Measurements from ENCODE around the gene SCFD2.

SCFD2 gene

DNA sequence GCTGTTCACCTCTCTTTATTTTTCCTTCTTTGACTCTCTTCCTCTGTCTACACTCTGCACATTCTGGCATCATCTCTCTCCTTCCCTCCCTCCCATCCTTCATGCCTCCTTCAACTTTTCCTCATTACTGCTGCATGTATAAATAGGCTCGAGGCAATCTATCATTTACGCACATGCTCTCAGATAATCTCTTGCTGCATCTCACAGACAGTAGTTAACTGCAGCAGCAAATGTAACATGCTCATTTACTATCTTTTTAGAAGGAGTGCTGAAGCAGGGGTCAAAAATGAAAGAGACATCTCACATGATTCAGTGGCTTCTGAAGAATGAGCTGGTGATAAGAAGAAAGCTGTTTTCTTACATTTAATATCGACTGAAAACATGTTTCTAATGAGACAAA lies 376.0 kb downstream of the SCFD2 start:
- TF ChIP-seq, protein P1, sequence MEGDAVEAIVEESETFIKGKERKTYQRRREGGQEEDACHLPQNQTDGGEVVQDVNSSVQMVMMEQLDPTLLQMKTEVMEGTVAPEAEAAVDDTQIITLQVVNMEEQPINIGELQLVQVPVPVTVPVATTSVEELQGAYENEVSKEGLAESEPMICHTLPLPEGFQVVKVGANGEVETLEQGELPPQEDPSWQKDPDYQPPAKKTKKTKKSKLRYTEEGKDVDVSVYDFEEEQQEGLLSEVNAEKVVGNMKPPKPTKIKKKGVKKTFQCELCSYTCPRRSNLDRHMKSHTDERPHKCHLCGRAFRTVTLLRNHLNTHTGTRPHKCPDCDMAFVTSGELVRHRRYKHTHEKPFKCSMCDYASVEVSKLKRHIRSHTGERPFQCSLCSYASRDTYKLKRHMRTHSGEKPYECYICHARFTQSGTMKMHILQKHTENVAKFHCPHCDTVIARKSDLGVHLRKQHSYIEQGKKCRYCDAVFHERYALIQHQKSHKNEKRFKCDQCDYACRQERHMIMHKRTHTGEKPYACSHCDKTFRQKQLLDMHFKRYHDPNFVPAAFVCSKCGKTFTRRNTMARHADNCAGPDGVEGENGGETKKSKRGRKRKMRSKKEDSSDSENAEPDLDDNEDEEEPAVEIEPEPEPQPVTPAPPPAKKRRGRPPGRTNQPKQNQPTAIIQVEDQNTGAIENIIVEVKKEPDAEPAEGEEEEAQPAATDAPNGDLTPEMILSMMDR (IDR thresholded peaks at IDR 0.05; ENCODE audit: extremely low read depth, missing control alignments), result no peak

DNA sequence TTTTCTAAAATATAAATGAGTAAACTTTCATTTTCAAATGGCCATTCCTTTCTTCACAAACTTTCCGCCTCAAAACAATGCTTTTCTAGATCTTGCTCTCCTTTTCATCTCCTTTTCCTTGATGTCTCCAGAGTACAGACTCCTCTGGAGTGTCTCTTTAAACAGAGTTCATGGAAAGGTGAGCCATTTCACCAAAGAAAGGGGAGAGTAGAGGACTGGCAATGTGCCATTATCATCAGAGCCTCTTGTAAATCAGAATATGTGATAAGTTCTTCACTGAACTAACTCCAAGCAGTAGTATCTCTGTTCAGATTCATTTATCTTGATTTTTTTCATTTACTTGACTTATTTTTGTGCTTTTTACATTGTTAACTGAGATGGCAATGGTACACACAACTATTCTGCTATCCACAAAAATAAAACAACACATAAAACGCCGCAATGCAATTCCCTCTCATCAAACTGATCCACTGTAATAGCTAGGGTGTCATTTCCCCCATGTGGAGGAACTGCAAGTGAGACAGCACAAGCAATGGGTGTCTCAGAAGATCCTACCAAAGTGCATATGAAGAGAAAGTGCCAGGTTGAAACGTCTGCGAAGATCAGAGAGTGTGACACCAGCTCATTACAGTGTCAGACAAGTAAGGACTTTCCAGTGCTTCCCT lies 378.3 kb downstream of the SCFD2 start:
- DNase-seq (ENCODE audit: low spot score), result no peak
- TF ChIP-seq, protein P1 (IDR thresholded peaks at IDR 0.05; ENCODE audit: extremely low read depth, missing control alignments), result no peak

More for the DNA sequence above, 376.0 kb downstream of the SCFD2 start:
- DNase-seq (ENCODE audit: low spot score), result no peak

DNA sequence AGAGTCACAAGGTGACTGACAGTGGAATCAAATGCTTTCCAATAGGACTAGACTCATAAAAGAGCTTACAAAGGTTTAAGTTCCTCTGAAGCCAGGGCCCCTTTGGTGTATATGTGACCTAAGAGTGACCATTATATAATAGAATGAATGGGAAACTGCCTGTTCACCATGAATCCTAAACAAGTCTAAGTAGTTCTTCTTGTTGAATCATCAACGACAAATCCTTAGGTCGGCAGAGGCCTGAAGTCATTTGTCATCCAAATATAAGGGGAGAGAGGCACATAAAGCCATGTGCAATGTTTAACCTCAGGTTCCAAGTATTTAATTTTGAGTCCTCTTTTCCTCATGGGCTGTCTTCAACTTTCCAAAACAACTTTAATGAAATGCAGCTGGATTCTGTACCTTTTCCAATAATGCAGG lies 381.4 kb downstream of the SCFD2 start:
- TF ChIP-seq, protein P1 (IDR thresholded peaks at IDR 0.05; ENCODE audit: extremely low read depth, missing control alignments), result no peak
- no peak for DNase-seq (ENCODE audit: low spot score)

DNA sequence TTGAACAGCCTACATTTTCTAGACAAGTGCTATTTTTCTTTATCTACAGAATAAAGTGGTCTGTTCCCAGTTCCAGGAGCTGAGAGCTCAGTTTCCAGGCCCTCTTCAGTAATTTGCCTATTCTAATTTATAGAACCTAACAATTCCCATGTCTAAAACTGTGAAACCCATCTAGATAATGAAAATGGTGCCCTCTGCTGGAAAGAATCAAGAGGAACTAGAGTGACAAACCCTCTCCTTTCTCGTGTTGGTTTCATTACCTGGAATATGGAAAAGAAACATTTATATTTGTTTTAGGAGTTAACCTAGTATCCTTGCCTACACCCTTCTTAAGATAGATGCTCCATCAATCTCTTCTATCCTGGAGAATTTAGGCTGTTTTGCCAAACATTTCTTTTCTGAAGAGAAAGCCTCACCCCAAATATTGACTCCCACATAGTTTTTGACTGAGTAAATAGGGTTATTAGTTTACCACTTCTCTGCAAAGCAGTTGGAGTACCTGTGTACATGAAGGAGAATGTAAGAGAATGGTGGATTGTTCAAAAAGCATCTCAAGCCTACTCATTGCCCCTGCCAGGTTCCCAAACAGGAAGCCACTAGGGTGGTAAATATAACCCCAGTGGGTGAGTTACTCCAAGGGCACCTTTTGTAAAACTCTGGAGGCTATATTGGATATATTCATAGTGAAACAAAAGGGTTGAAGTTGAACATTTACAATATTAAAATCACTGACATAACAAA lies 382.1 kb downstream of the SCFD2 start:
- DNase-seq (ENCODE audit: low spot score), result peak; percentile 66
- TF ChIP-seq, protein P1 (IDR thresholded peaks at IDR 0.05; ENCODE audit: extremely low read depth, missing control alignments), result no peak

DNA sequence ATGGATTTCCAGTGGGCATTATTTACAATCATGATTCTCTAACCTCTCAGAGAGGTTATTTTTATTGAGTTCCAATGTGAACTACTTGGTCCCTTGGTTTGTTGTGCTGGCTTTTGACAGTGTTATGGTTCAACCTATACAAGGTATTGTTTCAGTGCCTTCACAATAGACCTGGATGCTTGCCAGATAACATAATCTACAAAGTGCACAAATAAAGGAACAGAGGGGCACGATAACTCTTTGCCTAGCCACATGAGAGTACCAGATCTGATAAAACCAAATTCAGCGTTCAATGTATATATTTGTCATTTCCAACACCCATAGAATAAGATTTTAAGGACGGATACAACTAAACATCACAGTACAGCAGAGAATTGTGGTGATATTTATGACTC lies 382.9 kb downstream of the SCFD2 start:
- no peak for DNase-seq (ENCODE audit: low spot score)
- TF ChIP-seq, protein P1 (IDR thresholded peaks at IDR 0.05; ENCODE audit: extremely low read depth, missing control alignments), result no peak

DNA sequence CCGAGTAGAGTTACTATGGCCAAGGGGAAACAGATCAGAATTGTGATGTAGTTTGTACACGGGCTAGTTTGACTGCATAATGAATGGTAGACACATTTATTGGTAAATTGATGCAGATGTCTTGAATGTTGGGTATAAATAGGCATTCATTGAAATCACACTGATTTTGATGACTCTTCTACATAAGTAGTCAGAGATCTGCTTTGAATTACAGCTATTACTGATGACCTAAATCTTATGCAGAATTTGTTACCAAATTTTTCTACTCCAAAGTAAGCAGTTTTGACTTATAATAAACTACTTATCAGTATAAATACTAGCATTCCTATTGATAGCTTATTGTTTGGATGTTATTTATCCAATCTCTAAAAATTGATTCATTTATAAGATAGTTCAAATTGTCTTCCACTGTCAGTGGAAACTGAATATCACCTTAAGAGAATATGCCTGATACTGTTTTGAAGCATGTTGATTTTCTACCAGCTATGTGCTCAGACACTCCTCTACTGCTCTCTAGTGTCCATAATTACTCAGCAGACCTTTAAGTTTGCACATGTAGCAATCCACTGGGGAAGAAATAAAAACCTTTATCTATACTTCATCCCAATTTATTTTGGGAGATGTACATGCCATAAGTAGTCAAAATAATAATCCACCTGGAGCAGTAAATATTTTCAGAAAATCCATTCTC lies 383.5 kb downstream of the SCFD2 start:
- TF ChIP-seq, protein P1 (IDR thresholded peaks at IDR 0.05; ENCODE audit: extremely low read depth, missing control alignments), result no peak
- DNase-seq (ENCODE audit: low spot score), result peak; percentile 34
